T-helper 17 cell (primary cell): Measurements from ENCODE around the gene ASMT. TPM values are rescaled to one million over a fixed set of nuclear protein-coding genes. Genes with fewer than 3 reads are reported as not detected.
"Not testable (repeated sequence)": the region's sequence is repeated elsewhere in the genome, so short reads cannot be mapped to it uniquely, and the experiment has no call there.

ENCODE experiments used
- ATAC-seq: fragments of 150-1000 bp; cut with Tn5 transposase; 2 replicates; pipeline ENCODE4 v1.10.0; 2021; ENCODE audit warnings: mild to moderate bottlenecking, moderate library complexity
- DNase-seq, 3 donors: peaks; one replicate each; pipeline versions ENCODE4 v3.0.0 to v3.0.0-alpha.2; 2020 to 2021
- H3K9me3 ChIP-seq: one replicate; pipeline ENCODE4 v1.7.0; 2013; ENCODE audit warnings: low read length, mild to moderate bottlenecking; ENCODE audit not compliant: control insufficient read depth, poor library complexity, severe bottlenecking
- H3K27ac Mint-ChIP-seq: one replicate; pipeline ENCODE4 v1.8.0; 2022; ENCODE audit warnings: mild to moderate bottlenecking, moderate library complexity, mixed read lengths
- H3K27me3 Mint-ChIP-seq: one replicate; pipeline ENCODE4 v1.8.0; 2022; ENCODE audit warnings: mixed read lengths
- H3K36me3 Mint-ChIP-seq: one replicate; pipeline ENCODE4 v1.8.0; 2022; ENCODE audit warnings: low read depth, mixed read lengths
- H3K4me1 Mint-ChIP-seq: one replicate; pipeline ENCODE4 v1.8.0; 2022; ENCODE audit warnings: mild to moderate bottlenecking, mixed read lengths
- H3K4me3 Mint-ChIP-seq: one replicate; pipeline ENCODE4 v1.8.0; 2022; ENCODE audit warnings: mild to moderate bottlenecking, moderate library complexity, mixed read lengths
- total RNA-seq, 4 donors: library from RNA in 2 of 4; stranded (reverse) in 2 of 4; gene quantifications; one replicate each; pipeline ENCODE4 v1.2.3 and lab custom pipeline; 2022 to 2026

ASMT gene
- total RNA-seq, 2 donors from 2014 or later = 0.52 to 0.57 TPM

DNA sequence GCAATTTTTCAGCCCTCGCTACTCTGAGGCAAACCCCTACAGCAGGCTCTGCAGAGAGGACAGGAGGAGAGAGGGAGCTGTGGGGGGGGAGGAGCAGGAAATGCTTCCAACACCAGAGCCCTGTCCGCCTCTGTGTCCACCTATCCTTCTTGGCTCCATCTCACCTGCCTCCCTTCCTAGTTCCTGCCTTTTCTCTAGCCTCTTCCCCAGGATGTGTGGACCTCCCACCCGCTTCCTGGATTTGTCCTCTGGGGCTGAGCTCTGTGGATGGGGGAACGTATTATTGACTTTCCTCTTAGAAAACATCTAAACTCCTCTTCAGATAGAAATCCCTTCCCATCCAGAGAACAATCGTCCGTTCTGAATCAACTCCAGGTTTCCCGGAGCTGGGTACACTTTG is 14.4 kb downstream of the ASMT start:
- no peak for ATAC-seq
- peak overlapping the region; percentile 37 for H3K27ac Mint-ChIP-seq

DNA sequence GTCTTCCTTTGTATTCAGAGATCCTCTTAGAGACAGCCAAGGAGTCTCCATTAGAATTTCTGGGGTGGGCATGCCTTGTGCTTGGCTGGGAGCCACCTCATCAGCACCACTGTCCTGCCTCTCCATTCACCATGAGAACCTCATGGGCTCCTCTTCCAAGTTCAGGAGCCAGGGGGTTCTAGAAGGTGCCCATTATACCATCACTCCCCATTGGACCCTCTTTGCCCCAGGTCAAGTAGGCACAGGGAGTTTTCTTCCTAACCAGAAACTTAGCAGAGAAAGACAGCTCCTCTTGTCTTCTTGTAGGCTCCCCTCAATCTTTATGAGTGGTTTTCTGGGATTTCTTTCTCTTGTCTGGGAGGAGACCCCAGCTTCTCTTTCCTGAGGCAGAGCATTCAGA is 31.1 kb downstream of the ASMT start:
- H3K4me3 Mint-ChIP-seq = no peak overlapping the region
- H3K36me3 Mint-ChIP-seq = no peaks in the 10 kb centered on the region
- DNase-seq (no peak), ATAC-seq (no peak)
- peaks cover 4% of the 10 kb centered on the region for H3K4me1 Mint-ChIP-seq
- no peak overlapping the region for H3K27ac Mint-ChIP-seq
- H3K9me3 ChIP-seq = no peaks in the 10 kb centered on the region
- peaks cover 24% of the 10 kb centered on the region for H3K27me3 Mint-ChIP-seq

More for the DNA sequence above, 14.4 kb downstream of the ASMT start:
- Mint-ChIP-seq H3K27me3 (no peaks in the 10 kb centered on the region), H3K4me1 (peaks cover 2% of the 10 kb centered on the region), H3K4me3 (no peak overlapping the region), H3K36me3 (peaks cover 4% of the 10 kb centered on the region)
- no peak for DNase-seq
- H3K9me3 ChIP-seq = no peaks in the 10 kb centered on the region

- no peak overlapping the region for H3K4me3 Mint-ChIP-seq
- no peak for ATAC-seq
- H3K27me3 Mint-ChIP-seq = peaks cover 5% of the 10 kb centered on the region
- no peak overlapping the region for H3K27ac Mint-ChIP-seq
- no peak for DNase-seq
- no peaks in the 10 kb centered on the region for H3K9me3 ChIP-seq
- no peaks in the 10 kb centered on the region for H3K36me3 Mint-ChIP-seq
- H3K4me1 Mint-ChIP-seq = peaks cover 5% of the 10 kb centered on the region
Observed at GRCh38 chrX:1649621-1650020, 34.8 kb downstream of the ASMT start.

- H3K4me3 Mint-ChIP-seq, H3K4me1 Mint-ChIP-seq, H3K9me3 ChIP-seq, H3K27me3 Mint-ChIP-seq, H3K36me3 Mint-ChIP-seq: not testable (repeated sequence)
- peak; percentile 38 for ATAC-seq
- peak in 1 of 3 donors; percentile 9 for DNase-seq
- H3K27ac Mint-ChIP-seq = peak overlapping the region; percentile 49
Observed at GRCh38 chrX:1652011-1652811, 37.4 kb downstream of the ASMT start.

GRCh38 chrX:1656379-1656778 is 41.5 kb downstream of the ASMT start:
- no peak for DNase-seq
- Mint-ChIP-seq H3K36me3 (no peaks in the 10 kb centered on the region), H3K4me1 (peaks cover 30% of the 10 kb centered on the region), H3K4me3 (peak overlapping the region; percentile 97), H3K27me3 (no peaks in the 10 kb centered on the region), H3K27ac (peak overlapping the region; percentile 98)
- ATAC-seq = no peak
- no peaks in the 10 kb centered on the region for H3K9me3 ChIP-seq

DNA sequence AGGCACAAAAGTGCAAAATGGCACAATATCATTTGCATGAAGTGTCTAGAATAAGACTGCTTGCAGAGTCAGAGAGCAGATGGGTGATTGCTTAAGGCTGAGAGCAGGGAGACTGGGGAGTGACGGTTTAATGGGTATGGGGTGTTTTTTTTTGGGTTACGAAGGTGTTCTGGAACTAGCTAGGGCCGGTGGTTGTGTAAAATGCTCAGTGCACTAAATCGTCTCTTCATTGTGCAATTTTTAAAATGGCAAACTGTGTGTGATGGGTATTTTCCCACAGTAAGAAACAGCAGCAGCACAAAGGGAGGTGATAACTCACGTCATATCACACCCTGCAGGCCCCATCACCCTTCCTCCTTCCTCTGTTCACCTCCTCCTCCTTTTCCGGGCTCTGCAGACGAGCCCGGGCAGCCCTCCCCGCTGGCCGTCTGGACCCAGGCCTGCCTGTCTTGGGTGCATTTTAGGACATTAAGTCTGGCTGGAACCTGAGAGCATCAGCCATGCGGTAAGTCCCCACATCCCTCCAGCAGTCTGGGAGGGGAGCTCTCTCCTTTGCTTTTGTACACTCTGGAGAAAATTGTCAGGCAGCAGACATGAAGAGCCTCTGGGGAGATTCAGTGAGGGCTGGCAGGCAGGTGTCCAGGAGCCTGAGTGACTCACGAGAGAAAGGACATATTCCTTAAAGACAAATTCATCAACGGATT is 42.7 kb downstream of the ASMT start:
- ATAC-seq (peak; percentile 58), DNase-seq (peak; percentile 19 to 26 (median 21))
- Mint-ChIP-seq H3K27me3 (no peaks in the 10 kb centered on the region), H3K4me3 (peak overlapping the region; percentile 97), H3K36me3 (no peaks in the 10 kb centered on the region), H3K4me1 (peaks cover 33% of the 10 kb centered on the region), H3K27ac (peak overlapping the region; percentile 98)
- no peaks in the 10 kb centered on the region for H3K9me3 ChIP-seq

GRCh38 chrX:1658071-1658491 is 43.2 kb downstream of the ASMT start:
- H3K27ac Mint-ChIP-seq = peak overlapping the region; percentile 98
- peaks cover 34% of the 10 kb centered on the region for H3K4me1 Mint-ChIP-seq
- peak overlapping the region; percentile 97 for H3K4me3 Mint-ChIP-seq
- ATAC-seq (no peak), DNase-seq (no peak)
- no peaks in the 10 kb centered on the region for H3K27me3 Mint-ChIP-seq
- no peaks in the 10 kb centered on the region for H3K9me3 ChIP-seq
- no peaks in the 10 kb centered on the region for H3K36me3 Mint-ChIP-seq

GRCh38 chrX:1659664-1660461 is 45.0 kb downstream of the ASMT start:
- no peaks in the 10 kb centered on the region for H3K9me3 ChIP-seq
- Mint-ChIP-seq H3K36me3 (no peaks in the 10 kb centered on the region), H3K27ac (peak overlapping the region; percentile 90), H3K4me3 (peak overlapping the region; percentile 97), H3K27me3 (no peaks in the 10 kb centered on the region), H3K4me1 (peaks cover 36% of the 10 kb centered on the region)
- DNase-seq (no peak), ATAC-seq (no peak)

DNA sequence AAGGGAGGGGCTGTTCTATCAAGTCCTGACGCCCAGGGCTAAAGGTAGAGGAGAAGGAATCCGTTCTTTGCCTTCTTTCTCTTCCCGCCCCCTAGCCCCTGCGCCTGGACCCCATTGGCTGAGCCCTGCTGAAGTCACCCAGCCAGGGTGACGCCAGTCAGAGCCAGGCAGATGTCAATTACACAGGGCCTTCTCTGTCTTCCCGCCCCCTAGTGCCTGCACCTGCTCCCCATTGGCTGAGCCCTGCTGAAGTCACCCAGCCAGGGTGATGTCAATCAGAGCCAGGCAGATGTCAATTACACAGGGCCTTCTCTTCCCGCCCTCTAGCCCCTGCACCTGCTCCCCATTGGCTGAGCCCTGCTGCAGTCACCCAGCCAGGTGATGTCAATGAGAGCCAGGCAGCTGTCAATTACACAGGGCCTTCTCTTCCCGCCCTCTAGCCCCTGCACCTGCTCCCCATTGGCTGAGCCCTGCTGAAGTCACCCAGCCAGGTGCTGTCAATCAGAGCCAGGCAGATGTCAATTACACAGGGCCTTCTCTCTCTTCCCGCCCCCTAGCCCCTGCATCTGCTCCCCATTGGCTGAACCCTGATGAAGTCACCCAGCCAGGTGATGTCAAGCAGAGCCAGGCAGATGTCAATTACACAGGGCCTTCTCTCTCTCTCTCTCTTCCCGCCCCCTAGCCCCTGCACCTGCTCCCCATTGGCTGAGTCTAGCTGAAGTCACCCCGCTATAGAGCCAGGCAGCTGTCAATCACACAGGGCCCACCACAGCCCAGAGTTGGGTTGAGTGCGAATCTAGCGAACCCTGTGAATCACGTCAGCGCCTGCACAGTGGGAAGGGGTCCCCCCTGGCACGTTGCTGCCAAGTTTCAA is 46.4 kb downstream of the ASMT start:
- H3K4me1 Mint-ChIP-seq = peaks cover 34% of the 10 kb centered on the region

GRCh38 chrX:1661922-1662221 is 47.0 kb downstream of the ASMT start:
- Mint-ChIP-seq H3K27ac (peak overlapping the region; percentile 90), H3K4me1 (peaks cover 34% of the 10 kb centered on the region), H3K4me3 (peak overlapping the region; percentile 77), H3K27me3 (no peaks in the 10 kb centered on the region), H3K36me3 (no peaks in the 10 kb centered on the region)
- no peak for DNase-seq
- peak; percentile 35 for ATAC-seq
- H3K9me3 ChIP-seq = no peaks in the 10 kb centered on the region

More for the DNA sequence above, 46.4 kb downstream of the ASMT start:
- no peaks in the 10 kb centered on the region for H3K9me3 ChIP-seq
- no peaks in the 10 kb centered on the region for H3K36me3 Mint-ChIP-seq
- ATAC-seq = peak; percentile 82
- no peaks in the 10 kb centered on the region for H3K27me3 Mint-ChIP-seq
- DNase-seq = peak in 2 of 3 donors; percentile 58 to 60
- H3K4me3 Mint-ChIP-seq = peak overlapping the region; percentile 77
- H3K27ac Mint-ChIP-seq = peak overlapping the region; percentile 90

- DNase-seq = no peak
- H3K27ac Mint-ChIP-seq = peak overlapping the region; percentile 92
- H3K36me3 Mint-ChIP-seq = peaks cover 2% of the 10 kb centered on the region
Observed at GRCh38 chrX:1667566-1667965, 52.7 kb downstream of the ASMT start.

DNA sequence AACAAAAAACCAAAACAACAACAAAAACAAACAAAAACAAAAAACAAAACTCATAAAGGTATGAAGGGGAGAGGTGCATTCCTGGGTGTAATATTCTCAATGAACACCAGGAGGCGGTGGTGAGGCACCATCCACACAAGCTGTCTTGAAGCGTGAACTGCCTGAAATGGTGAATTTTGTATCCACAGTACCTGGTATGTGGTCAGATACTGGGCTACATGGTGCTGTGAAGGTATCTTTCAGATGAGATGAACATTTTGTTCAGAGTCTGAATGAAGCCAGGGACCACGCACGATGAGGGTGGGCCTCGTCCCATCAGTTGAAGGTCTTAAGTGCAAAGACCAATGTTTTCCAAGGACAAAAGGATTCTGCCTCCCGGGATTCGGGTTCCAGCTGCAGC is 58.5 kb downstream of the ASMT start:
- Mint-ChIP-seq H3K27me3 (no peaks in the 10 kb centered on the region), H3K36me3 (no peaks in the 10 kb centered on the region), H3K27ac (no peak overlapping the region), H3K4me1 (peaks cover 4% of the 10 kb centered on the region), H3K4me3 (no peak overlapping the region)
- DNase-seq = peak in 1 of 3 donors; percentile 38
- H3K9me3 ChIP-seq = no peaks in the 10 kb centered on the region
- ATAC-seq = peak; percentile 61

More at GRCh38 chrX:1667566-1667965, 52.7 kb downstream of the ASMT start:
- Mint-ChIP-seq H3K4me3 (no peak overlapping the region), H3K27me3 (no peaks in the 10 kb centered on the region), H3K4me1 (peaks cover 12% of the 10 kb centered on the region)
- no peak for ATAC-seq
- no peaks in the 10 kb centered on the region for H3K9me3 ChIP-seq
